HepG2 (cell line): ENCODE measurements around the gene SSNA1. TPM values are rescaled to one million over a fixed set of nuclear protein-coding genes. Genes with fewer than 3 reads are reported as not detected.
A peak's percentile ranks its signal among the peaks of the same experiment; 100 is the strongest.

Experiments
- ATF1 ChIP-seq: IDR thresholded peaks from 2 replicates; pipeline ENCODE4 v1.6.1; 2016; ENCODE audit warnings: mild to moderate bottlenecking, control low read depth
- BRCA1 ChIP-seq: sonication (generic); formaldehyde crosslinking; IDR thresholded peaks from 2 replicates; pipeline ENCODE4 v1.4.0; 2020; ENCODE audit warnings: missing genetic modification reagents
- GFI1 ChIP-seq: sonication (generic); formaldehyde crosslinking; IDR thresholded peaks from 2 replicates; pipeline ENCODE4 v1.5.0; 2020; ENCODE audit warnings: missing genetic modification reagents, mild to moderate bottlenecking, borderline replicate concordance
- KAT8 ChIP-seq: IDR thresholded peaks from 2 replicates; pipeline ENCODE4 v1.6.1; 2016; ENCODE audit warnings: missing genetic modification reagents, missing compliant biosample characterization
- KLF13 ChIP-seq: sonication (generic); formaldehyde crosslinking; IDR thresholded peaks from 2 replicates; pipeline ENCODE4 v1.4.0; 2020; ENCODE audit warnings: mild to moderate bottlenecking, missing genetic modification reagents
- KLF15 ChIP-seq: sonication (generic); formaldehyde crosslinking; IDR thresholded peaks from 2 replicates; pipeline ENCODE4 v1.8.1; 2023; ENCODE audit warnings: borderline replicate concordance, mild to moderate bottlenecking, inconsistent platforms, missing genetic modification reagents, mixed read lengths
- MZF1 ChIP-seq: sonication (generic); formaldehyde crosslinking; IDR thresholded peaks from 2 replicates; pipeline ENCODE4 v1.8.1; 2023; ENCODE audit warnings: mild to moderate bottlenecking, missing genetic modification reagents, borderline replicate concordance
- NCOR1 ChIP-seq: fragments of 200-600 bp; sonication (generic); IDR thresholded peaks from 2 replicates; pipeline ENCODE4 v1.7.0; 2017; ENCODE audit warnings: antibody characterized with exemption, low read length, borderline replicate concordance
- PCBP2 ChIP-seq: fragments of 200-400 bp; formaldehyde crosslinking; optimal IDR thresholded peaks from 2 replicates; pipeline ENCODE3; 2018; ENCODE audit warnings: low read length, low read depth; ENCODE audit not compliant: poor library complexity, severe bottlenecking
- PHF8 ChIP-seq: sonication (generic); formaldehyde crosslinking; IDR thresholded peaks from 2 replicates; pipeline ENCODE4 v1.5.0; 2020; ENCODE audit warnings: missing genetic modification reagents
- SALL2 ChIP-seq: sonication (generic); formaldehyde crosslinking; IDR thresholded peaks from 2 replicates; pipeline ENCODE4 v1.8.1; 2023; ENCODE audit warnings: mild to moderate bottlenecking, missing genetic modification reagents, inconsistent platforms
- TAF15 ChIP-seq: fragments of 200-400 bp; formaldehyde crosslinking; IDR thresholded peaks from one replicate; pipeline ENCODE4 v1.6.1; 2018; ENCODE audit warnings: mild to moderate bottlenecking, low read depth, low read length; ENCODE audit not compliant: poor library complexity, severe bottlenecking
- TBP ChIP-seq: sonication (generic); formaldehyde crosslinking; IDR thresholded peaks from 2 replicates; pipeline ENCODE4 v1.5.0; 2020; ENCODE audit warnings: missing genetic modification reagents
- THAP11 ChIP-seq: IDR thresholded peaks from 2 replicates; pipeline ENCODE4 v1.6.1; 2016; ENCODE audit warnings: missing biosample characterization, missing genetic modification reagents
- TRIM24 ChIP-seq: sonication (generic); formaldehyde crosslinking; IDR thresholded peaks from 2 replicates; pipeline ENCODE4 v1.8.0; 2022; ENCODE audit warnings: mild to moderate bottlenecking, missing genetic modification reagents
- ZBTB25 ChIP-seq: IDR thresholded peaks from 2 replicates; pipeline ENCODE4 v1.6.1; 2018; ENCODE audit warnings: missing genetic modification reagents
- ZNF143 ChIP-seq: sonication (generic); formaldehyde crosslinking; IDR thresholded peaks from 2 replicates; pipeline ENCODE4 v1.4.0; 2020; ENCODE audit warnings: missing genetic modification reagents
- ZNF367 ChIP-seq: sonication (generic); formaldehyde crosslinking; IDR thresholded peaks from 2 replicates; pipeline ENCODE4 v1.4.0; 2020; ENCODE audit warnings: missing genetic modification reagents, borderline replicate concordance
- ZNF468 ChIP-seq: sonication (generic); formaldehyde crosslinking; IDR thresholded peaks from 2 replicates; pipeline ENCODE4 v1.8.0; 2022; ENCODE audit warnings: mild to moderate bottlenecking, moderate library complexity, missing genetic modification reagents
- polyA plus RNA-seq, 8 experiments: library from polyadenylated mRNA; depleted of rRNA in 3 of 8; stranded (reverse) in 7 of 8; unstranded in 1 of 8; fragments of >200 nt; fragmentation: Illumina TruSeq in 4 of 8; extraction: Trizol in 4 of 8; gene quantifications; 2 replicates each; pipeline versions ENCODE4 v1.2.1 to v1.2.3, GENCODE V29; 2011 to 2016; ENCODE audit warnings: low read depth in 4 of 8, missing spikeins in 1 of 8, mixed read lengths in 1 of 8; ENCODE audit not compliant: insufficient read depth in 1 of 8
- total RNA-seq, 5 experiments: library from RNA; depleted of rRNA; stranded (reverse); fragments of >200 nt; fragmentation: Illumina TruSeq; extraction: Trizol; gene quantifications; 2 replicates each; pipeline ENCODE4 v1.2.3, GENCODE V29; 2016; ENCODE audit warnings: low read depth in 1 of 5
- TF ChIP-seq, protein P1 (sequence below): sonication (generic); formaldehyde crosslinking; IDR thresholded peaks from 2 replicates; pipeline ENCODE4 v1.5.0; 2020; ENCODE audit warnings: missing genetic modification reagents
- TF ChIP-seq, protein P2 (sequence below), 2 experiments: sonication (generic) in 1 of 2; formaldehyde crosslinking in 1 of 2; IDR thresholded peaks; 2 replicates each; pipeline versions ENCODE4 v1.5.1 to v1.6.1; 2011 to 2020; ENCODE audit warnings: borderline replicate concordance in 1 of 2, low read depth in 1 of 2, low read length in 1 of 2, mild to moderate bottlenecking in 1 of 2, missing genetic modification reagents in 1 of 2, moderate library complexity in 1 of 2
- TF ChIP-seq, protein P3 (sequence below): sonication (generic); formaldehyde crosslinking; IDR thresholded peaks from 2 replicates; pipeline ENCODE4 v1.4.0; 2020; ENCODE audit warnings: mild to moderate bottlenecking, missing genetic modification reagents
- TF ChIP-seq, protein P4 (sequence below): sonication (generic); formaldehyde crosslinking; IDR thresholded peaks from 2 replicates; pipeline ENCODE4 v1.4.0; 2020; ENCODE audit warnings: missing genetic modification reagents

The SSNA1 gene
- total and polyA plus RNA-seq, 2 of the 13 experiments (the other 11 are each of a cell fraction or from before 2014, with no cell fraction given) = 35.9 to 49.4 TPM

- TF ChIP-seq TRIM24 (CRISPR knock-in tag) (no peak), KLF15 (CRISPR knock-in tag) (no peak), KLF13 (CRISPR knock-in tag) (no peak), THAP11 (CRISPR knock-in tag) (peak; percentile 35; the same call in 1 of the 2 replicates), GFI1 (CRISPR knock-in tag) (no peak), SALL2 (CRISPR knock-in tag) (no peak), TBP (no peak), ZNF367 (CRISPR knock-in tag) (no peak), ZBTB25 (CRISPR knock-in tag) (no peak), ATF1 (no peak), PCBP2 (no peak), BRCA1 (CRISPR knock-in tag) (no peak), MZF1 (CRISPR knock-in tag) (no peak), ZNF143 (CRISPR knock-in tag) (peak; percentile 55; the same call in 1 of the 2 replicates), PHF8 (CRISPR knock-in tag) (no peak), TAF15 (no peak), NCOR1 (no peak), ZNF468 (CRISPR knock-in tag) (no peak), KAT8 (CRISPR knock-in tag) (no peak)
- TF ChIP-seq, protein P1, sequence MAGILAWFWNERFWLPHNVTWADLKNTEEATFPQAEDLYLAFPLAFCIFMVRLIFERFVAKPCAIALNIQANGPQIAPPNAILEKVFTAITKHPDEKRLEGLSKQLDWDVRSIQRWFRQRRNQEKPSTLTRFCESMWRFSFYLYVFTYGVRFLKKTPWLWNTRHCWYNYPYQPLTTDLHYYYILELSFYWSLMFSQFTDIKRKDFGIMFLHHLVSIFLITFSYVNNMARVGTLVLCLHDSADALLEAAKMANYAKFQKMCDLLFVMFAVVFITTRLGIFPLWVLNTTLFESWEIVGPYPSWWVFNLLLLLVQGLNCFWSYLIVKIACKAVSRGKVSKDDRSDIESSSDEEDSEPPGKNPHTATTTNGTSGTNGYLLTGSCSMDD (CRISPR knock-in tag) = no peak
- TF ChIP-seq, protein P2, sequence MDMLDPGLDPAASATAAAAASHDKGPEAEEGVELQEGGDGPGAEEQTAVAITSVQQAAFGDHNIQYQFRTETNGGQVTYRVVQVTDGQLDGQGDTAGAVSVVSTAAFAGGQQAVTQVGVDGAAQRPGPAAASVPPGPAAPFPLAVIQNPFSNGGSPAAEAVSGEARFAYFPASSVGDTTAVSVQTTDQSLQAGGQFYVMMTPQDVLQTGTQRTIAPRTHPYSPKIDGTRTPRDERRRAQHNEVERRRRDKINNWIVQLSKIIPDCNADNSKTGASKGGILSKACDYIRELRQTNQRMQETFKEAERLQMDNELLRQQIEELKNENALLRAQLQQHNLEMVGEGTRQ (IDR thresholded peaks at IDR 0.05; ENCODE audit: low read depth, low read length) = no peak
- TF ChIP-seq, protein P2 (CRISPR knock-in tag; IDR thresholded peaks at IDR 0.05; ENCODE audit: borderline replicate concordance) = no peak; the same call in 1 of the 2 replicates
- TF ChIP-seq, protein P3, sequence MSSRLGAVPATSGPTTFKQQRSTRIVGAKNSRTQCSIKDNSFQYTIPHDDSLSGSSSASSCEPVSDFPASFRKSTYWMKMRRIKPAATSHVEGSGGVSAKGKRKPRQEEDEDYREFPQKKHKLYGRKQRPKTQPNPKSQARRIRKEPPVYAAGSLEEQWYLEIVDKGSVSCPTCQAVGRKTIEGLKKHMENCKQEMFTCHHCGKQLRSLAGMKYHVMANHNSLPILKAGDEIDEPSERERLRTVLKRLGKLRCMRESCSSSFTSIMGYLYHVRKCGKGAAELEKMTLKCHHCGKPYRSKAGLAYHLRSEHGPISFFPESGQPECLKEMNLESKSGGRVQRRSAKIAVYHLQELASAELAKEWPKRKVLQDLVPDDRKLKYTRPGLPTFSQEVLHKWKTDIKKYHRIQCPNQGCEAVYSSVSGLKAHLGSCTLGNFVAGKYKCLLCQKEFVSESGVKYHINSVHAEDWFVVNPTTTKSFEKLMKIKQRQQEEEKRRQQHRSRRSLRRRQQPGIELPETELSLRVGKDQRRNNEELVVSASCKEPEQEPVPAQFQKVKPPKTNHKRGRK (CRISPR knock-in tag) = no peak
- TF ChIP-seq, protein P4, sequence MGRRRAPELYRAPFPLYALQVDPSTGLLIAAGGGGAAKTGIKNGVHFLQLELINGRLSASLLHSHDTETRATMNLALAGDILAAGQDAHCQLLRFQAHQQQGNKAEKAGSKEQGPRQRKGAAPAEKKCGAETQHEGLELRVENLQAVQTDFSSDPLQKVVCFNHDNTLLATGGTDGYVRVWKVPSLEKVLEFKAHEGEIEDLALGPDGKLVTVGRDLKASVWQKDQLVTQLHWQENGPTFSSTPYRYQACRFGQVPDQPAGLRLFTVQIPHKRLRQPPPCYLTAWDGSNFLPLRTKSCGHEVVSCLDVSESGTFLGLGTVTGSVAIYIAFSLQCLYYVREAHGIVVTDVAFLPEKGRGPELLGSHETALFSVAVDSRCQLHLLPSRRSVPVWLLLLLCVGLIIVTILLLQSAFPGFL = no peak
These were observed 47.2 kb downstream of the SSNA1 start (continued) for GRCh38 chr9:137235424-137236237.
